NCI-H2107 (cell line): ENCODE results near the gene ADAM12.
"Not testable (repeated sequence)": the region's sequence is repeated elsewhere in the genome, so short reads cannot be mapped to it uniquely, and the experiment has no call there.

Experiments
- DNase-seq: peaks from one replicate; lab custom pipeline; 2025; lab: John Stamatoyannopoulos, UW

ADAM12 gene

GRCh38 chr10:126374435-126374834 is 13.8 kb downstream of the ADAM12 start:
- no peak for DNase-seq

DNA sequence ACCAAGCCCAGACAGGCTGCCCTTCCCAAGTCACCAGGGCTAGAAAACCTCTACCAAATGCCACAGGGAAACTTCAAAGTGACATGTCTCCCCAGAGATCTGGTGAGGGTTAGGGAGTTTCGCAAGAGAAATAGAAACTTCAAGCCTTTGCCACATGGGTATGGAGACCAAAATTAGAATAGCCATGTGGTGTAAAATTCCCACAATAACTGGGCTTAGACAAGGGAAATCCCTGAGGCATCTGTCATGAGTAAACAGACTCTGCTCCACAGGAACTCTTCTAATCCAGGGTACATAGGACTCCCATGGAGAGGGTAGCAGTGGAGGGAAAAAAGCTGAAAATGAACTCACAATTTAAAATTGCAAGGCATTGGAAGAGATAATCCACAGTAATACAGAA is 14.3 kb downstream of the ADAM12 start:
- DNase-seq: no peak

DNA sequence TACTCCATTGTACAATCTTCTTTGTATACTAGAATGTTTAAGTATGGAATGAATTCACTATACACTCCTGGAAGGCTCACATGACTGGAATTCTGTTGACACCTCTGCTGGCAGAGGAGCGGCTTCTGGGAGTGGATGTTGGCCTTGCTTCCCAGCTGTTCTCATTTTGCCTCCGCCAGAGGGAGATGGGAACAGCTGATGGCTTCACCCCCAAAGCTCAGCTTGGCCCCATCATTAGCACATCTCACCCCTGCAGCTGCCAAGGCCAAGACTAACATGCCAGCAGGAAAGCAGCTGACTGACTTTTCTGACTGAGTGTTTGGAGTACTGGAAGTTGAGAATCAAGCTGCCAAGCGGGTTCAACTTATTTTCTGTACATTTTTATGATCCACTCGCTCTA is 15.1 kb downstream of the ADAM12 start:
- no peak for DNase-seq

DNA sequence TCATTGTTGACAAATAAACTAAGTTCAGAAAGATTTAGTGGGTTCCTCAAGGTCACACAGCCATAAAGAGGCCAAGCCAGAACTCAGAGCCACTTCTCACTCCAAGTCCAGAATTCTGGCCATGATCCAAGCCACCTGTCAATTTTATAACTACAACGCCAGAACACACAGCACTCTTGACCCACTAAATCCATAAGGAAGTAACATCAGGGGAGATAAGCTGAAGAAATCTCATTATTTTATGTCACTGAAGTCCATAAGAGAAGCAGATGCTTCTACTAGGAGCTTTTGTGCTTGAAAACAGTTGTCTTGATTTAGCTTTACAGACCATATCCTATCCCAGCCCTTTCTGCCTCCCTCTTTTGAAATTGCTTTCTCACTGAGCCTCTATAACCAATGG is 15.9 kb downstream of the ADAM12 start:
- no peak for DNase-seq

DNA sequence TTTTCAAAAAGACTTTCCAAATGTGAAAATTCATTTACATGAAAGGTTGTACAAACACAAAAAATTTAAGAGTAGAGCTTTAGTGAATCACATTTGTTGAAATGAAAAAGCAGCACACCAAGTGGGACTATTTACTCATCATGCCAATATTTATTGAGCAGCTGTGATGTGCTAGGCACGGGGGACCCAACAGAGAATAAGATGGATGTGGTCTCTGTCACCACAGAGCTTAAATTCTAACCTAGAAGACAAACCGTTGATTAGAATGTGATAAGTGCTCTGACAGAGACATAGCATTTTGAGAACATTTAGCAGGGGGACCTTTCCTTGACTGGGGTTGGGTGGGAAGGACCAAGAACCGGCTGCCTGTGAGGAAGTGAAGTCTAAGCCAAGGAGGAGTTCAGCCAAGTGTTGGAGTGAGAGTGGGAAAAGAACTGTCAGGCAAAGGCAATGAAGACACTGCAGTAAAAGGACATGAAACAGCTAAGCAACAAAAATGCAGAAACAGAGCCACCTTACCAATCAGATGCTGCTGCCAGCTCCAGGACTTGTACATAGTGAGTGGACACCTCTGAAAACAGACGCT is 19.1 kb downstream of the ADAM12 start:
- no peak for DNase-seq

GRCh38 chr10:126357169-126357568 is 31.1 kb downstream of the ADAM12 start:
- no peak for DNase-seq

- DNase-seq: no peak
Measured at GRCh38 chr10:126353666-126354065, 34.6 kb downstream of the ADAM12 start.

- no peak for DNase-seq
Measured at GRCh38 chr10:126352453-126352852, 35.8 kb downstream of the ADAM12 start.

DNA sequence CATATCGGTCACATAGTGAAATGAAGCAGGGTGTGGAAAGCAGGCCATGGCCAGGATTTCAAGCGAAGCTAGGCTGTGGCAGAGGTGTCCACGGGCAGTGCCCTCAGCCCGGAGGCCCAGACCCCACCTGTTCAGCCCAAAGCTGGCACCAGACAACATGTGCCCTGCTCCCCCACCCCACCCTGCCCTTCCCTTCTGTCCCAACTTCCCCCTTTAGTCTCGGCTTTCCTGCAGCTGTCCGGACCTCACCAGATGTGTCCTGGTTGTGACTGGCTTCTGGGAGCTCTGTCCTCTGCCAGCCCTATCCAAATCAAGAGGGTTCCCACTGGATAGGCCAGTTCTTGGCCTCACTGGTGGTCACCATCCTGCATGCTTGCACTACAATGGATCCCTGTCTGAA is 37.3 kb downstream of the ADAM12 start:
- no peak for DNase-seq

- DNase-seq: no peak
Measured at GRCh38 chr10:126350216-126350992, 37.9 kb downstream of the ADAM12 start.

DNA sequence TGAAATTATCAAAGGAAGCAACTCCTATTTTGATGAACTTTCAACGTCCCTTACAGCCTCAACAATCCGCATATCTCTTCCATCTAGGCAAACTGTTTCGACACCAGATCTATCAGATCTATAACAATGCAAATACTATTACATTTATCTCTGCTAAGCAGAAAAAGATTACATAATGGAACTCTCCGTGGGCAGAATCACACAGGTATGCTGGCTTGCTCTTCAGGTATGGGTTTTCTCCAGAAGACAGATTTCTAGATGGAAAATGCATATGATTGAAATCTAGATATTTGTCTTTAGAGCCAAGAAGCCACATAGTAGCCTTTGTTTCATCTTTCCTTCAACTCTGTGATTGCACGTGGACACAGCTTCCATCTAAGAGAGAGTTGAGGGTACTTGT is 38.6 kb downstream of the ADAM12 start:
- DNase-seq: no peak

DNA sequence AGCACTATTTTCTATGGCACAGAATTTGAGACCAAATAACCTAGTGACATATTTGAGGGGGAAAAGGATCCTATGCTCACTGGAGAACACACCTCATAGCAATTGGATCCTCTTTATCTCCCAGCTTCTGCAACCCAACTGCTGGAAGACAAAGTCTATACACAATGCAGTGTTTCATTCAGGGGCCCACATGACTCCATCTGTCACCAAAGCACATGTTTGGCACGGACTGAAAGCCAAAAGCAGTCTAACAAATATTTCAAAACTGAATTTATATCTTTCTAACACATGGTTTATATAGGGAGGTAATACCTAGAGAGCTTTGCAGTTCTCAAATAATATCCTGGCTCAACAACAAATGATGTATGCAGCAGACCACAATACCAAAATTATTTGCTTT is 39.2 kb downstream of the ADAM12 start:
- DNase-seq: no peak

DNA sequence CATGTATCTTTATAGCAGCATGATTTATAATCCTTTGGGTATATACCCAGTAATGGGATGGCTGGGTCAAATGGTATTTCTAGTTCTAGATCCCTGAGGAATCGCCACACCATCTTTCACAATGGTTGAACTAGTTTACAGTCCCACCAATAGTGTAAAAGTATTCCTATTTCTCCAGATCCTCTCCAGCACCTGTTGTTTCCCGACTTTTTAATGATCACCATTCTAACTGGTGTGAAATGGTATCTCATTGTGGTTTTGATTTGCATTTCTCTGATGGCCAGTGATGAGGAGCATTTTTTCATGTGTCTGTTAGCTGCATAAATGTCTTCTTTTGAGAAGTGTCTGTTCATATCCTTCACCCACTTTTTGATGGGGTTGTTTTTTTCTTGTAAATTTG is 44.8 kb downstream of the ADAM12 start:
- DNase-seq: not testable (repeated sequence)

DNA sequence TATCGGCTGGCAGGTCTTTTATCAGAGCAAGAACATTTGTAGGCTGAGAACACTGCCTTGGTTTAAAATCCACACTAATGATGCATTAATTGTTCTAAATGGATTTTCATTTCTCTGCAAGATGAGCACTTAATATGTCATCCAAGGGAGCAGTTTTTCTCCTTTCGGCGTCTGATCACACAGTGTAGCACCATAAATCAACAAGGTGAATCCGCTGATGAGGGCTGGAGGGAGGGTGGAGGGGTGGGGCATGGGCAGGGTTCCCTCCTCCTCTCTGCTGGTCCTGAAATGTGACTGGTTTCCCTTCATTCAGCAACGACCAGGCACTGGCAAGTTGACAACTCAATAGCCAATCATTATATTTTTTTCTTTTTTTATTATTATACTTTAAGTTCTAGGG is 45.6 kb downstream of the ADAM12 start:
- DNase-seq: no peak

DNA sequence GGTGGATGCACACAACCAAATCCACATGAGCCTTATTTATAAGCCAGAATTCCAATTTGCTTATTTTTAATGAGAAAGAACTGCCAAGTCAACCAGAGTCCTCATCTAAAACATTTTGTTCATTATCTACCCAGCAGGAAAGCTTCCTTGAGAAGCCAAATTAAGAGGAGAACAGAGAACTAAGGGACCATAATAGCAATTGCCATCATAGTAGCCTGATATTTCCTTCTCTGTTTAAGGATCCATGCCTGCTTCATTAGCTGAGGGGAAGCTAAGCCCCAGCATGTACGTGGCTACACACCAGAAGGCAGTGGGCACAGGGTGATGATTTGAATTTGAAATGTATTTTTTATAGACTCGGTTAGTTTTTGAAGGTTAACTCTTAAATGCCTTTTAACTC is 46.8 kb downstream of the ADAM12 start:
- no peak for DNase-seq

DNA sequence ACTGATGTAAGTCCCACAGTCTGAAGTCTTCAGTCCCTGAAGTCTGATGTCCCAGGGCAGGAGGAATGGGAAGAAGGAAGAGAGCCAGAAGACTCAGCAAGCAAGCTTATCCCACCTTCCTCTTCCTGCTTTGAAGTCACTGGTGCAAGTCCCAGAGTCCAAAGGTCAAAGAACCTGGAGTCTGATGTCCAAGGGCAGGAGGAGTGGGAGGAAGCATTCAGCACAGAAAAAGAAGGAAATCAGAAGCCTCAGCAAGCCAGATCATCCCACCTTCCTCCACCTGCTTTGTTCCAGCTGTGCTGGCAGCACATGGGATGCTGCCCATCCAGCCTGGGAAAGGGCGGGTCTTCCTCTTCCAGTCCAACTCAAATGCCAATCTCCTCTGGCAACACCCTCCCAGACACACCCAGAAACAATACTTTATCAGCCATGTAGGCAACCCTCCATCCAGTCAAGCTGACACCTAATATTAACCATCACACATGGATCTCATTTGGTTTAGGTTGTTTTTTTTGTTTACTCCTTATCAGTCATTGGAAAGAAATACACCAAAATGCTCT is 50.9 kb downstream of the ADAM12 start:
- no peak for DNase-seq

DNA sequence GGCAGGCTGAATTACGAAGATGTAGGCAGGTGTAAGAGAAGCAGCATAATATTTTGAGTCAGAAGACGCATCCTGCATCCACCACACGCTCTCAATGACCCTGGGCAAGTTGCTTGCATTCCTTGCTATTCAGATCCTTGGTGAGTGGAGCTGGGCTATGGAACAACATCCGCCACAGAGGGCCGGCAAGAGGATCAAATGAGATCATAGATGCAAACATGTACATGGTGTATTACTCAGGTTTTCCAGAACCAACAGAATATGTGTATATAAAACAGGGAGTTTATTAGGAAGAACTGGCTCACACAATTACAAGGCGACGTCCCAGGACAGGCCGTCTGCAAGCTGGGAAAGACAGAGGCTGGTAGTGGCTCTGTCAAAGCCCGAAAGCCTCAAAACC is 51.5 kb downstream of the ADAM12 start:
- no peak for DNase-seq

DNA sequence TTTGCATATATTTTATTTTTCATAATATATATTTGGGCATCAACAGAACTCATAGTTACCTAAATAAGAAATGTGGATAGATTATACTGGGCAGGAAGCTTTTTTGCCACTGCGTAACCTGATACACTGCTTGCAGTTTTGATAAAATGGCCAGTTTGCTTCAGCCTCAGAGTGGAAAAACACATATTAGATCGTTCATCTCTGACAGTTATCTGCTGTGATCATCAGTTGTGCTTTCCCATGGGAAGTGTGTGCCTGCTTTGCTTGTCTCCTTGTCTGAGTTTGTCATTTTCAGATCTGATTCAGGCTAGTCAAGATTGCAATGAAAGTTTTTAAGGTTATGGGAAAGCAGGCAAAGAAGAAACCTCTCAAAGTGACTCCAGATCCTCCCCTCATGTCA is 54.0 kb downstream of the ADAM12 start:
- DNase-seq: no peak

- no peak for DNase-seq
Measured at GRCh38 chr10:126332576-126332975, 55.7 kb downstream of the ADAM12 start.

- no peak for DNase-seq
Measured at GRCh38 chr10:126331101-126331500, 57.2 kb downstream of the ADAM12 start.

- no peak for DNase-seq
Measured at GRCh38 chr10:126324826-126325225, 63.5 kb downstream of the ADAM12 start.

- DNase-seq: no peak
Measured at GRCh38 chr10:126321440-126321839, 66.8 kb downstream of the ADAM12 start.

GRCh38 chr10:126317751-126318150 is 70.5 kb downstream of the ADAM12 start:
- no peak for DNase-seq
